ENCODE measurements around the gene KRTAP23-1.

The KRTAP23-1 gene

GRCh38 chr21:30306884-30307283 is 41.5 kb downstream of the KRTAP23-1 start:
- no peak for DNase-seq (ENCODE audit: low read depth in 2 of 2)

- no peak for DNase-seq (ENCODE audit: low read depth in 2 of 2)
Observed at GRCh38 chr21:30305136-30305535, 43.3 kb downstream of the KRTAP23-1 start.
